GM12874 (cell line): ENCODE measurements around the gene ACOT13.

Source experiments
- CTCF ChIP-seq: IDR thresholded peaks from 2 replicates; pipeline ENCODE4 v1.5.1; 2011; ENCODE audit warnings: low read depth, mild to moderate bottlenecking, control low read depth, low read length, moderate library complexity; ENCODE audit not compliant: insufficient read depth

The ACOT13 gene

GRCh38 chr6:24692415-24692814 is 25.5 kb downstream of the ACOT13 start:
- no peak for TF ChIP-seq CTCF

- no peak for TF ChIP-seq CTCF
Measured at GRCh38 chr6:24692848-24693592, 26.1 kb downstream of the ACOT13 start.

- TF ChIP-seq CTCF: no peak
Measured at GRCh38 chr6:24694198-24694597, 27.3 kb downstream of the ACOT13 start.

GRCh38 chr6:24695635-24696034 is 28.8 kb downstream of the ACOT13 start:
- 0 out of 2 replicates have a peak, but pooled peaks have one; percentile 17 for TF ChIP-seq CTCF

GRCh38 chr6:24696097-24696496 is 29.2 kb downstream of the ACOT13 start:
- TF ChIP-seq CTCF: no peak

- no peak for TF ChIP-seq CTCF
Measured at GRCh38 chr6:24699521-24700359, 32.9 kb downstream of the ACOT13 start.

- TF ChIP-seq CTCF: no peak
Measured at GRCh38 chr6:24702720-24703282, 35.9 kb downstream of the ACOT13 start.
